SHP77 treated with DMSO at 0.1 percent for 48 hours (cell line): ENCODE measurements around the gene WDR74.

Experiments
- DNase-seq: peaks from one replicate; lab custom pipeline; 2025; lab: John Stamatoyannopoulos, UW

WDR74 gene

GRCh38 chr11:62792202-62792575 is 47.2 kb downstream of the WDR74 start:
- no peak for DNase-seq

- peak; percentile 18 for DNase-seq
These were observed 47.7 kb downstream of the WDR74 start, which contains the start of gene TMEM223 for GRCh38 chr11:62791501-62792201. TSS of gene TMEM223 (minus strand) at chr11:62792006. CDS start at chr11:62791994, 12 bp downstream.

GRCh38 chr11:62789576-62789975 is 49.8 kb downstream of the WDR74 start:
- no peak for DNase-seq

- DNase-seq: no peak
These were observed 50.4 kb downstream of the WDR74 start for GRCh38 chr11:62788991-62789390.

- DNase-seq: peak; percentile 79
These were observed 52.2 kb downstream of the WDR74 start, which contains the start of gene TMEM179B for GRCh38 chr11:62787005-62787759. TSS of gene TMEM179B (plus strand) at chr11:62787402. CDS start at chr11:62787432, 30 bp downstream.

- DNase-seq: peak; percentile 33
These were observed 52.9 kb downstream of the WDR74 start for GRCh38 chr11:62786318-62787004.
